HG02981 (cell line): ENCODE data around the gene PDE2A.

ENCODE experiments used
- ATAC-seq: cut with Tn5 transposase; IDR thresholded peaks from one replicate; pipeline ENCODE4 v1.9.1; 2021; ENCODE audit warnings: mild to moderate bottlenecking, moderate library complexity; ENCODE audit not compliant: unreplicated experiment

Gene PDE2A

DNA sequence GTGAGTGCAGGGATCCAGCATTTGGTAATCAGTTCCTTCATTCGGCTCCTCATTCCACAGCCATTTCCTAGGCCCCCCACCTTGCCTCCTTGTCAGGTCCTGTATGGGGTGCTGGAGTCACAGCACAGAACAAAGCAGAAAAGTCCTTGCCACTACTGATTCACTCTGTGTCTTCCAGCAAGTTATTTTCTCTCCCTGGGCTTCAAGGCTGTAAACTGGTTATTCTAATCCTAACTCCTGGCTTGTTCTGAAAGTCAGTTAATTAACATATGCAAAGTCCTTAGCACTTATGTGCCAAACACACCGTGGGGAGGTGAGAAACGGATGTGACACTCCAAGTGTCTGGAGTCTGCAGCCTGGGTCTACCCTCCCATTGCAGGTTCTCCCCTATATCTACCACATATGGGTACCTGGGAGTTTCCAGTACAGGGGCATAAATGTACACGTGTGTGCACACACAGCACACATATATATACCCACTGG lies 30.6 kb upstream of the PDE2A start:
- ATAC-seq = no peak

DNA sequence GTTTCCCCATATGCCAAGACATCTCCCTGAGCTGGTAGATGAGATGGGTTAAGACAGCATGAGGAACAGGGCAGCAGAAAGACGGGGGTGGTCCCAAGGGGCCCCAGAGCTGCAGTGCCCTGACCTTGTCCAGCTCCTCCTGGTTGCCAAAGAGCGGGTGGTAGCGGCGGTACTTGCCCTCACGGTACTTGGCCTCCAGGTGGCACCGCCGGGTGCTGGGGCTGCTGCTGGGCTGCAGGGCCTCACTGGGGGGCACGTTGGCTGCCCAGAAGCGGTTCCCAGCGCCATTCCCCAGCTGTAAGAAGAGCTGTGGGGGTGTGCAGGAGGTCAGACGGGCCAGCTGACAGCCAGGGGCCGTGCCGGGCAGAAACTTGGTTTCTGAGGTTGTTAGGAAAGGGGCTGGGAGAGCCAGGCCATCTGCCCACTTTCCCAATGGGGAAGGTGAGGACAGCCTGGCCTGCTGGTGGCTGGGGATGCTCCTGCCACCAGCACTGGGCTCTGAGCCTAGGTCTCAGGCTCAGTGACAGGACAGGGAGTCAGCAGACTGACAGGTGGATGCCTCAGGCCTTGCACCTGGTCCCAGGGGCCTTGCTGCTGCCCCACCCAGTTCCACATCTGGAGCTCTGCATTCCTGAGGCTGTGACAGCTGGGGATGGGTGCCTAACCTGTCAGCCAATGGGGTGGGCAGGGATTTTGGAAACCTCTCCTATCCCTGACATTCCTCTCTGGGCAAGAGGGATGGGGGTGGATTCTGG lies 30.0 kb upstream of the PDE2A start:
- ATAC-seq = no peak

DNA sequence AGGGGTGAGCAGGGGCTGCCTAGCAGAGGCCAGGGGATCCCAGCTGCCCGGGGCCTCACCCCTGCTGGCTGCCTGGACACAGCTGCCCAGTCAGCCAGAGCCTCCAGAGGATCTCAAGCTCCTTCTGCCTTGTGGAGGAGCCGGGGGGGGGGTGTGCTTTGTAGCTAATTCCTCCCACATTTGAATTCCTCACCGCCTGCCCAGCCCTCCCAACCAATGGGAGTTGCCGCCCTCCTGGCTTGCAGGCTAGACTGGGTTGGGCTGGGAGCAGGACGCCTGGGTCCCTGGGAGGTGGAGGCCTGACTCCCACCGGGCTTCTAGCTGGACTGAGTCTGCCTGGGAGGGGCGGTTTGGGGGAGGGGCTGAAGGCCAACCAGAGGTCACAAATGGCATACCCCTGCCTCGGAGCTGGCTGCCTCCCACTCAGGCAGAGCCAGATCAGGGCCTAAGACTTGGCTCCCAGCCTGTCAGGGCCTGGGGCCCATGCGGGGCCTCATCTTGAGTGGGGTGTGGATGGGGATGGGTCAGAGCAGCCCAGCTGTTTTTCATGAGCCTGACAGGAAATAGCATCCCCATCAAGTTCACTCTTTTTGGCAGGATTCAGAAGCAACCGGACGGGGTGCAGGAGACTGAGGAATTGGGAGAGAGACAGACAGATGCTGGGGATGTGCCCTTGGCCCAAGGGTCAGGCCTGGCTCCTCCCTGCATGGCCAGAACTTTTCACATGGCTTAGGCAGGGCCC lies 29.2 kb upstream of the PDE2A start:
- no peak for ATAC-seq

DNA sequence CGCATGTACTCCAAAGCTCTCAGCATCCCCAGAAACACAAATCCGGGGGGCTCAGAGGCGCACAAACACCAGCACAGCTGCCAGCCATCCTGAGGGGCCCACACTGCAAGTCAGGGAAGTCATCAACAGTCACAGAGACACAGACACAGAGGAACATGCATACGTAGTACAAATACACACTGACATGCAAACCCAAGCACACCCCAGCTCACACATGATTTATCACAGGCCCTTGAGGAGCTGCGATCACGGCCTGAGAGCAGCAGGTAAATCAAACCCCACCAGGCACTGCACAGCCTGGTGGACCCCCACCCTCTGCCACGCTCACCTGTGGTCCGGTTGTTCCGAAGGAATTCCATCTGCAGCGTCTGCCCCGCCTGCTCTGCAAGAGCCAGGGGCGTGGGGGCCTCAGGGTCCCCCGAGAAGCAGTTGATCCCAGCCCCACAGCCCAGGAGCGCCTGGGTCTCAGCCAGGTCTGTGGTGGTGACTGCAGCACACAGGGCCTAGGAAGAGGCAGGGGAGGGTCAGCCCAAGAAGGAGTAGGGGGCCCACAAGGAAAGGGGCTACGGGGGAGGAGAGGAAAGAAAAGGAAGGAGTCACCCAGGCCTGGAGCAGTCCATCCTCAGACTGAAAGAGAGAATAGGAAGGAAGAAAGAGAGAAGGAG lies 28.5 kb upstream of the PDE2A start:
- no peak for ATAC-seq

DNA sequence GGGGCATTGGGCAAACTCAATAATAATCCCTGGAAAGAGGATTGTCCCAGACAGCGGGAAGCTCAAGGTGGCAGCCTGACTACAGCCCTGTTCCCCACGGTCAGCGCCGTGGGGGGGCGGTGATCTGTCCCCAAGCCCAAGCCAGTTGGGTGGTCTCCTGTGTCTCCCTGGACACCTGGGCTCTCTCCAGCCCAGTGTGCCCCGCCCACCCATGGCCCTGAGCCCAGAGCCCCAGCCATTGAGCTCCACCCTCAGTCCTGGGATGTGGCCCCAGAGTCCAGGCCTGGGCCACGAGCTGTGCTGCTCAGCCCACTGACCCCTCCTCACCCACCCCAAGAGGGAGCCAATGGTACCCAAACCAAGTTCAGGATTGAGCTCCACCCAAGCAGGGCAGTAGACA lies 27.9 kb upstream of the PDE2A start:
- ATAC-seq = no peak

DNA sequence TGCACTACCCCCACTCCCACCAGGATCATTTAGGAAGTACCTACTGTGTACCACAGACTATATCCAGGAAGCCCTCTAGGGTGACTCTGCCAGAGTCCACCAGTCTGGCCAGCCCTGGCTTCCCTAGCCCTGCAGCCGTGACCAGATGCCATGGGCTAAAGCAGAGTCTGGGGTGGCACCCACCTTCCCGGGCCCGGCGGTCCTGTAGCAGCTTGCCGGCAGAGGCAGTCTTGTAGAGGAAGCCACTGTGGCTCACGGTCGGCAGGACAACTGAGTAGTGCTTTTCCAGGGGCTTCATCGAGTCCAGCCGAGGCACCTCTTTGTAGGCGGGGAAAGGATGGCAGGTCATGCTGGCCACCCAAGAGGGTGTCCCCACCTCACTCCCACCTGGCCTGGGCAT lies 27.2 kb upstream of the PDE2A start:
- ATAC-seq = no peak

DNA sequence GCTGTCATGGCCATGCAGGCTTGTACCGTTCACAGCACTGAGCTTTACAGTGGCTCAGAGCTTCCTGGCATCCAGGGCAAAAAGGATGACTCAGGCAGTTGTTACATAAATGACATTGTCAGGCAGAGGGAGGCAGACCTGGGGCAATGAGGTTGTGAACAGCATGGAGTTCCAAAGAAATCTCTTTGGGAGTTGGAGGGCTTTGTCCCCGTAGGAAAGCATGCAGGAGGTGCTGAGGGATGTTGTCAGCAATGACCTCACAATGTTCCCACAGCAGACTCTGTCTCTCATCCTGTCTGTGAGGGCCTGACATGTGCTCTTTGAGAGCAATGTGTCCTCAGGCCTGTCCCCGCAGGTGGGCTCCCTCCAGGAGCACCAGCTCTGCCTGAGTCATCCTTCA lies 25.9 kb upstream of the PDE2A start:
- ATAC-seq = no peak

DNA sequence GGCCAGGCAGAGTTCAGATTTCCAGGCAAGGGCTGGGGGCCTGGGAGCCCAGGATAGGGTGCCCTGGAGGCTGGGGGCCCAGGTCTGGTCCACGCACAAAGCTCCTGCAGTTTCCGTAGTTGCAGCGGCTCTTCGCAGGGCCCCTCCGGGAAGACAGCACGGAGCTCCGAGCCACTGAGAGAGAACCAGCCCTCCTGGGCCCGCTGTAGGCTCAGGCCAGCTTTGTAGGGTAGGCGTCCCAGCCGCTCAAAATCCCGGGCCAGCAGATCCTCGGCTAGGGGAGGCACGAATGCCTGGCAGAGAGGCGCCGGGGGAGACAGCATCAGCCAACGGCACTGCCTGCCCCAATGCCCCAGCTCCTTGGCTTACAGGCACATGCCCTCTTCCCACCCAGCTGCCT lies 23.6 kb upstream of the PDE2A start:
- no peak for ATAC-seq

DNA sequence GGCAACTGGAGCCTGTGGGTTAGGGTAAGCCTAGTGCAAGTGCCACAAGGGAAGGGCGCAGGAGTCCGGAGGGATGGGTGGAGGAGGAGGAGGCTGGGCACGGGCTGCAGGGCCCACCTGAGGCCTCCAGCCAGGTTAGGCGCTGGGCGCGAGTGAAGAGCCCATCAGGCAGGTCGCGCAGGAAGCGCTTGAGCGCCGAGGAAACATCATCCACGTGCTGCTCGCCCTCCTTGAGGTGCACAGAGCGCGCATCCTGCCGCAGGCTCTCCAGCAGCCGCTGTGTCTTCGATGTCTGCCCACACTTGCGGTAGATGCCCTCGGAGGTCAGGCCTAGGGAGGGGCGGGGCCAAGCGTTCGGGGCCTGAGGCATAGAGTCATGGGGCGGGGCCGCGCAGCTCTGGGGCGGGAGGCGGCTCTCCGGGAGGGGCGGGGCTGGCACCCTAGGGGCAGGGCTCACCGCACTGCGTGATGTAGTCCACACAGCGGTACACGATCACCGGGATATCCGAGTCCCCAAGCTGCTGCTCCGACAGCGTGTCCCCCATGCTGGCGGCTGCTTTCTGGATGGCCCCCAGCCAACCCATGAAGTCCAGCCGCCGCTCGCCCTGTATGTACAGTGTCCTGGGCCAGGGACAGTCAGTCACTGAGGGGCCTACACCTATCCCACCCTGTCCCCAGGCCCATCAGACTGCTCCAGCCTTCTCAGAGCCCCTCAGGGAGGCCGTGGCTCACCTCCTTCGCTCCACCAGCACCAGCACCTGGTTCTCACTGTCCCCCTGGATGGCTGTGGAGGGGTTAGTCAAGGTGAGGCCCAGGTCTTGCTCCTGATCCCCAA lies 22.9 kb upstream of the PDE2A start:
- no peak for ATAC-seq

DNA sequence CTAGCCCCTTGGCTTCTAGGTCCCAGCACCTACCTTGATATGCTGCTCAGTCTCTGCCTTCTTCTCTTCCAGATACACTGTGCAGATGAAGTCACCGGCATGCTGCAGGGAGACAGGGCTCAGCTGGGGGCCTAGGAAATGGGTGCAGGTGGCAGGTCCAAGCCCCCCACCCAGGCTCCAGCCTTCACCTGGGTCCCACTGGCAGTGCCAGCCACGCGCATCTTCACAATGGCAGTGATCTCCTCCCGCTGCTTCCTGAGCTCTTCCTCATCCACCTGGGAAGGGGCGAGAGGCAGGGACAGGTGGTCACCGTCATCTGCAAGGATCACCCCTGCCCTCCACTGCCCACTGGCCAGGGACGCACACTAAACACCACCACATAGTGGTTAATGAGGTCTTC lies 21.1 kb upstream of the PDE2A start:
- ATAC-seq = no peak

DNA sequence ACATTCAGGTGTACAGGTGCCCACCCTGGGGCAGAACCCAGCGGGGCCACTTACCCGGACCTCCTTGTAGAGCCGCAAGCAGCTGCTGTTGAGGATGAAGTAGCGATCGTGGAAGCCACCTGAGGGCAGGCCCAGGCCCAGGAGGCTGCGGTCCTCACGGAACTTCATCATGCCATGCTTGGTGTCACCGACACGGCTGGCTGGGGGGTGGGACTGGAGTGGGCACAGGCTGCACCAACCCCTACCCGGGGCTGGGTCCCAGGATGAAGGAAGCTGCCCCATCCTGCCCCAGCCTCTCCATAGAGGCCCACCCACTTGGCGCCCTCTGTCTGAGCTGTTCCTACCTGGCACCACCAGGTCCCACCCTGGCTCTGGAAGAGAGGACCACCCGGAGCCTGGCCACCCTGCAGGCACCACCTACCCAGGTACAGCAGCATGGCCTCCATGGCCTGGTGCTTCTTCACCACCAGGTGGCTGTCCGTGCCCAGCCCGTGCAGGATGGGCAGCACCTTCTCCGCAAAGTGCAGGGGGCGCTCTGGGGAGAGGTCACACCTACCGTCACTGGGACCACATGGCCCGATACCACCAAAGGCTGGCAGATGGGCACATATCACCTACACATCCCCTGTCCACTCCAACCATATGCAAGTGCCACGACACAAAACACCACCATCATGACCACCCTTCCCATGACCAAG lies 19.2 kb upstream of the PDE2A start:
- ATAC-seq = no peak

DNA sequence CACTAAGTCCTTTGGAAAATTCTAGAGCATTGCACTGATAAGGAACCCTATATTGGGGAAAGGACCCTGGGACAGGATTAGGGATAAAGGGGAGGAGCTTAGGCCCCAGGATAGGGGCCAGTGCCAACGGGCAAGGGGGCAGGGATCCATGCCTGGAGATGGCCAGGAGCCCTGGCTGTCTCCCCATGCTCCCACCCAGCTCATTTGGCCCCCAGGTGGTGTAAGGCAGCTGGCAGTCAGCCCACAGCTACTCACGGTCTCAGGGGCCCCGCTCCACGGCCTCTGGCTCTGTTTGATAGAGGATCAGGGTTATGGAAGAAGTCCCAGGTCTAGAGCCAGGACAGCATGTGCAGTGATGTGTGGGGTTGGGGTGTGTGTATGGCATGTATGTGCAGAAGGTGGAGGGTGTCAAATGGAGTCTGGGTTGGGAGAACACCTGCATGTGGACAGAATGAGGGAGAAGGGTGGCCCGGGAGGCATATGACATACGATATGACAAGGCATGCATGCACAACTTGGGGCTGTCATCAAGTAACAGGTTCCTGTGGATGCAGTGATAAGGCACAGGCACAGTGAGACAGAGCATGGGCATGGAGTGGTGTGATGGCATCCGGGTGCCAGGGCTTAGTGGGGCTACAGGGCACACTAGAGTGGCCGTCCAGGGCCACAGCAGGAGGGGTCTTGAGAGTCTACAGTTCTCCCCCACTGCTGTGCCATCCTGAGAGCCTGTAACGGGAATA lies 18.4 kb upstream of the PDE2A start:
- ATAC-seq = no peak

DNA sequence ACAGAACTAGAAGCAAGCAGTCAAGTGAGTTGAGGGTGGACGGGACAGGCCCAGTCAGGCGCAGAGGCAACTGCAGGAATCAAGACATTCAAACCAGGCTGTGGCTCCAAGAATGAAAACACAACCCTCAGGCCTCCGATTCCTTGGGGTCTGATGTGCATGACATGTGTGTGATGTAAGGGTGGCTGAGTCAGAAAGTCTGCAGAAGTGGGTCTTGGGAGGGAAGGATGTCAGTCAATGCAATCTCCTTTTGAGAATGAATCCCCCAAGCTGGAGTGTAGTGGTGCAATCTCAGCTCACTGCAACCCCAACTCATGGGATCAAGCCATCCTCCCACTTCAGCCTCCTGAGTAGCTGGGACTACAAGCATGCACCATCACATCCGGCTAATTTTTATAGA lies 15.9 kb upstream of the PDE2A start:
- ATAC-seq = no peak

DNA sequence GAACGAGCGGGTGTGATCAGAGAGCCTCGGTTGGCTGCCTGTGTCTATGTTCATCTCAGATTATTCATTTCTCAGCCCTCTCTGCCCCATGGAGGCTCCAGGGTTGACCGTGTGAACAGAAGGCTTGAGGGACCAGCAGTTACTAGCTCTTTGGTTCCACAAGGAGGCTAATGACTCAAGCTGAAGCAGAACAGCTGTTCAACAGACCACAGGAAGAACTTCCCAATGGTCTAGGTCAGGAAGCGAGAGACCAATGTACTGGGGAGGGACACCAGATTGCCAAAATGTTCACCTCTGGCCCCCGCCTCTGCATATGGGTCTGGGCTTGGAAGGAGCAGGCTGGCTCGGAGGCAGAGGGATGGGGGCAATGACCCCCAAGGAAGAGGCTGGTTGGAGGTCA lies 14.7 kb upstream of the PDE2A start:
- no peak for ATAC-seq

DNA sequence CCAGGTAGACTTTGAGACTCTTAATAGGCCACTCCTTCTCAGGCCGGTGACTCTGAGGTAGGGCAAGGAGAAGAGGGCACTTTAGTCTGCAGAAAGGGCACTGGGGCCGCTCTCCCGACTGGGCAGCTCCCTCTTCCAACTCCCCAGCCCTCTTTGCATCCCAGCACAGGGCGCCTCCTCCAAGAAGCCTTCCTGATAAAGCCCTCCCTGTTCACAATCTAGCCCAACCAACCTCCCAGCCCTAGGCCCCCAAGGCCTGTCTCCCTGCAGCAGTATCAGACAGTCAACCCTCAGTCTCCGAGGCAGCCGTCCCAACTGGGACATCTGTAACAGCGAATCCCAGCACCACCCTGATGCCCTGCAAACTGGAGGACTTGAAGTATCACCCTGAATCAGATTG lies 14.3 kb upstream of the PDE2A start:
- no peak for ATAC-seq

DNA sequence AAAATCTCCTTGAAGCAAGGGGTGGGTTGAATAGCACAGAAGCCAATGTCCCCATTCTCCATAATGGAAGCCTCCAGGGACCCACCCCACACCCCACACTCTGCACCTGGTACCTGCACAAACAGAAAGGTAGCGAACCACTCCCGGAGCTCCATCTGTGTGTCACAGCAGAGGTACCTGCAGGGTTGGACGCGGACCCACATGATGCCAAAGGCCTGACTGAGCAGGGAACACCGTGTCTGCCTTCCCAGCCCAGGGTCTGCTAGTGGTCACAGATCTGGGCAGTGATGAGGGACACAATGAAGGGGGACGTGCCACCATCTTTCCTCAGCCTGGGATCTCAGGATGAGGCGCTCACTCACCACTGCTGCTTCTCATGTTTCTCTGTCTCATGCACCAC lies 13.1 kb upstream of the PDE2A start:
- no peak for ATAC-seq

DNA sequence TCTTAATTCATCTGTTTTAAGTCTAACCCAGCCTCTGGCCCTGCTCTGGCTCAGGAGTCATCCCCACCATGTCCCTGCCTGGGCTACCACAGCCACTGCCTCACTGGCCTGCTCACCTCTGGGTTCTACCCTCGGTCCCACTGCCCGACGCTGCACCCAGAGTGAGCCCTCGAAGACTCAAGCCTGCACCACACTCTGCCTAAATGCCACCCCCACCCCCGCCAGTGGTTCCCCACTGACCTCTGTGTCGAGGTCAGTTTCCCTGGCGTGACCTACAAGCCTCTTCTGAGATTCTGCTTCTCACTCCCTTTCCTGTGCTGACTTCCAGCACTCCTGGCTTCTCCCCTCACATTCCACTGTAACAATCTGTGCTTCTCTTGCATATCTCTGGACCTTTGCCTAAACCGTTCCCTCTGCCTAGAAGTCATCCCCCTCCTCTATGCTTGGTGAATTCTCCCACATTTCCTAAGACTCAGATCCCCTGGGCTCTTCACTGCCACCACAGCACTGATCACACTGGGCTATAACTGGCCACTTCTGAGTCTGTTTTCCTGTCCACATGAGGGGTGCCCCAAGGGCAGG lies 12.5 kb upstream of the PDE2A start:
- ATAC-seq = no peak

DNA sequence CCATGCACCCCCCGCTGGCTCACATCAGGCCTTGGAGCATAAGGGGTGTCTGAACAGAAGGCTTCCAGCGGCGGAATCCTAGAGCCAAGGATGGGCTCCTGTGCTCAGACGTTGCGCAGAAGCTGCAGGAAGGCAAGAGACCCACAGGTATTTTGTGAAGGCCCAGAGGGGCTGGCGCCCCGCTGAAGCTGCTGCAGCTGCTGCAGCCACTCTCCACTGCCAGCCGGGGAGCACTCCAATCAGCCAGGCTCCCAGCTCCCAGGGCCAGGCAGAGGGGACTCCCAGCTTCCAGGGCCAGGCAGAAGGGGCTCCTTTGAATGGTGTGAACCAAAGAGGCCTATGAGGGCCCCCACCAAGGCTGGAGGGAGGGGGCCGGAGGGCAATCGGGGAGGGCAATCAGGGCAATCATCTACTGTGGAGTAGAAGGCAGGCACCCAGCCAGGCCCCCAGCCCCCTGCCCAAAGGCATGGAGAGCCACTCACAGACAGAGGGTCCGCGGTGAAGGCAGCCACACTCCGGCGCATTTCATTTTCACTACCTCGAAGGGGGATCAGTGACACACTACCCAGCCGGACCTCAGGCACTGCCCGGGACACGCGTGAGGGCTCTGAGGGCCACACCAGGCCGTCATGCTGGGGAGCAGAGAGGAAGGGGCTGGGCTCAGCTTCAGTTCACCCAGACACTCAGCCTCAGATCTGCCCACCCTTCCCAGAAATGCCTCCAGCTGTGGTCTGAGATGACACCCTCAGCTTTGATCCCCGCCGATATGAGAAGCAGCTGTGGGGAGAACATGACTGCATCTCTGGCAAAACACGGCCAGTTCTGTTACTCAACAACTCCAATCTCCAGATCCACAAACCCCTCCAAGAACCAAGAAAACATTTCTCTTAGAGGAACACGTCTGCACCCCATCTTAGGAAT lies 11.6 kb upstream of the PDE2A start:
- no peak for ATAC-seq
